Calu3 (cell line): Measurements from ENCODE around the gene MAN1C1. TPM values are rescaled to one million over a fixed set of nuclear protein-coding genes. Genes with fewer than 3 reads are reported as not detected.

Experiments used
- BruUV-seq: library from RNA; stranded (reverse); fragments of 400-500 nt; replicated peaks from 2 replicates; lab custom pipeline; 2021; lab: Mats Ljungman, UMichigan
- CTCF ChIA-PET: fragments of 300-600 bp; sonication (Branson Sonifier 250); formaldehyde crosslinking; loops from one replicate; lab custom pipeline; 2022; ENCODE audit warnings: antibody characterized with exemption; lab: Charles Lee
- DNase-seq: peaks from one replicate; pipeline ENCODE4 v3.0.0; 2022
- H3K27ac Mint-ChIP-seq: one replicate; pipeline ENCODE4 v1.8.0; 2022; ENCODE audit warnings: mixed read lengths; ENCODE audit not compliant: unreplicated experiment
- H3K27me3 Mint-ChIP-seq: one replicate; pipeline ENCODE4 v1.8.0; 2022; ENCODE audit warnings: mixed read lengths; ENCODE audit not compliant: unreplicated experiment
- H3K36me3 Mint-ChIP-seq: one replicate; pipeline ENCODE4 v1.8.0; 2022; ENCODE audit warnings: mild to moderate bottlenecking, moderate library complexity, mixed read lengths; ENCODE audit not compliant: insufficient read depth, unreplicated experiment
- H3K4me1 Mint-ChIP-seq: one replicate; pipeline ENCODE4 v1.8.0; 2022; ENCODE audit warnings: mild to moderate bottlenecking, low read depth, mixed read lengths; ENCODE audit not compliant: unreplicated experiment
- H3K4me3 Mint-ChIP-seq: one replicate; pipeline ENCODE4 v1.8.0; 2022; ENCODE audit warnings: mild to moderate bottlenecking, low read depth, moderate library complexity, mixed read lengths; ENCODE audit not compliant: unreplicated experiment
- H3K9me3 Mint-ChIP-seq: one replicate; pipeline ENCODE4 v1.8.0; 2022; ENCODE audit warnings: low read depth, mixed read lengths; ENCODE audit not compliant: unreplicated experiment
- intact Hi-C: fragments of 100-400 bp; cut with micrococcal nuclease; formaldehyde crosslinking; loops from one replicate; pipeline ENCODE4 v1.10.0; 2022; ENCODE audit not compliant: unreplicated experiment
- total RNA-seq: library from RNA; stranded (reverse); gene quantifications from 2 replicates; pipeline ENCODE4 v1.2.3, GENCODE V29; 2022
- TF ChIP-seq, protein P1 (sequence below): fragments of 200-600 bp; IDR thresholded peaks from one replicate; pipeline ENCODE4 v1.8.0; 2022; ENCODE audit warnings: antibody characterized with exemption; ENCODE audit not compliant: unreplicated experiment

MAN1C1 gene
- total RNA-seq, 1 experiment from 2014 or later = 0.14 TPM

DNA sequence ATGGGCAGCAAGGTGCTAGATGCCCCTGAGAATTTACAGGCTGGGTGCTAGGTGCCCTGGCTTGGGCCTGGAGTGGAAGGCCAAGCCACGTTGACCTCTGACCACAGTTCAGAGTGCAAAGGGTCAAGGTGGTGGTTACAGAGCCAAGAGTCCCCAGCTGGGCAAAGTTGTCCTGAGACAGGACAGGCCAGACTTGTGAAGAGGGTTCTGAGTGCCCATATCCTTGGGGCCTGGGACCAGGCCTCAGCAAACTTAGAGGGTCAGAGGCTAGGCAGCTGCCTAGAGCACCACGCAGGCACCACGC, 164.5 kb downstream of the MAN1C1 start:
- CTCF ChIA-PET = no interaction called here
- TF ChIP-seq, protein P1, sequence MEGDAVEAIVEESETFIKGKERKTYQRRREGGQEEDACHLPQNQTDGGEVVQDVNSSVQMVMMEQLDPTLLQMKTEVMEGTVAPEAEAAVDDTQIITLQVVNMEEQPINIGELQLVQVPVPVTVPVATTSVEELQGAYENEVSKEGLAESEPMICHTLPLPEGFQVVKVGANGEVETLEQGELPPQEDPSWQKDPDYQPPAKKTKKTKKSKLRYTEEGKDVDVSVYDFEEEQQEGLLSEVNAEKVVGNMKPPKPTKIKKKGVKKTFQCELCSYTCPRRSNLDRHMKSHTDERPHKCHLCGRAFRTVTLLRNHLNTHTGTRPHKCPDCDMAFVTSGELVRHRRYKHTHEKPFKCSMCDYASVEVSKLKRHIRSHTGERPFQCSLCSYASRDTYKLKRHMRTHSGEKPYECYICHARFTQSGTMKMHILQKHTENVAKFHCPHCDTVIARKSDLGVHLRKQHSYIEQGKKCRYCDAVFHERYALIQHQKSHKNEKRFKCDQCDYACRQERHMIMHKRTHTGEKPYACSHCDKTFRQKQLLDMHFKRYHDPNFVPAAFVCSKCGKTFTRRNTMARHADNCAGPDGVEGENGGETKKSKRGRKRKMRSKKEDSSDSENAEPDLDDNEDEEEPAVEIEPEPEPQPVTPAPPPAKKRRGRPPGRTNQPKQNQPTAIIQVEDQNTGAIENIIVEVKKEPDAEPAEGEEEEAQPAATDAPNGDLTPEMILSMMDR = no peak
- Mint-ChIP-seq H3K4me3 (no peak overlapping the region), H3K27ac (no peak overlapping the region), H3K36me3 (no peaks in the 10 kb centered on the region), H3K27me3 (peaks cover 13% of the 10 kb centered on the region), H3K9me3 (no peaks in the 10 kb centered on the region), H3K4me1 (no peaks in the 10 kb centered on the region)
- no TSS peak for BruUV-seq
- intact Hi-C loops = no loop called here
- DNase-seq = no peak

DNA sequence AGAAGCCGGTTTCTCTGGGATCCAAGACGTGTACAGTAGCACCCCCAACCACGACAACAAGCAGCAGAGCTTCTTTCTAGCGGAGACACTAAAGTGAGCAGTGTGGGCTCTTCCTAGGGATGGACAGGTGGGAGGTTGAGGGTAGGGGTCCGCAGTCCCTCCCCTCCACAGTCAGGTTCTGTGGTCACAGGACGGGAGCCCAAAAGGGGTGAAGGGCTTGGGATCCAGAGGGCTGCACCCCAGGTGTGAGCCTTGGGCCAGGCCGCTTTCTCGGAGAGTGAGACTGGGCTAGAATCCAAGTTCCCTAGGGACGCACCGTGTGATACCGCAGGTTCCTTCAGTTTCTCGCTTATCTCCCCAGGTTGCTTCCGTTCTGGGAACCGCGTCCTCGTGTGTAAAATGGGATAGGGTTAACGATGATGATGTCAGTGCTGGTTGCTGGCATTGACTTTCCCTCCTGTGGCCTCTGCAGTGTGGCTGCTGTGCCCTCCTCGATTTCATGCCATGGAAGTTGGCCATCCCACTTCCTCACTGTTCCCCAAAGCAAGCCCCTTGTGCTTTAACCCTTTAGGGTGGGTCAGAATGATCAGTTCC, 166.1 kb downstream of the MAN1C1 start:
- Mint-ChIP-seq H3K4me1 (no peaks in the 10 kb centered on the region), H3K36me3 (no peaks in the 10 kb centered on the region), H3K27ac (no peak overlapping the region), H3K9me3 (no peaks in the 10 kb centered on the region), H3K27me3 (peaks cover 13% of the 10 kb centered on the region), H3K4me3 (no peak overlapping the region)
- DNase-seq = no peak
- BruUV-seq = no TSS peak
- TF ChIP-seq, protein P1 = no peak
- intact Hi-C loops = no loop called here
- CTCF ChIA-PET = no interaction called here

DNA sequence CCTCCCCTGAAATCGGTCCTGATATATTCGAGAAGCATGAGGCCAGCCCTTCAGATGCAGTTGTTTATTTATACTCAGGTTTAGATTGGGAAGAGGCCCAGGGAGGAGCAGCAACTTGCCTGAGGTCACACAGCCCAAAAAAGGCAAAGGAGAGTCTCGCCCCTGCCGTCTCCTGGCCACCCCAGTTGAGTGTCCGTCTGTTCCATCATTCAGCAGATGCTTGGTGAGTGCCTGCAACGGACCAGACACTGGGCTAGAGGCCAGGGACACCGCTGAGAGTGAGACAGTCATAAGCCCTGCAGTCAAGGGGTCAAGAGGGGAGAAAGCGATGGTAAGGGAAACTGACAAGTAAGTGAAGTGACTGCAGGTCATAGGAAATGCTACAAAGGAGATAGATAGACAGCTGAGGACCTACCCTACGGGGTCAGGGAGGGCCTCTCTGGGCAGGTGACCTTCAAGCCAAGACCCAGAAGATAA, 168.0 kb downstream of the MAN1C1 start:
- Mint-ChIP-seq H3K36me3 (no peaks in the 10 kb centered on the region), H3K27ac (no peak overlapping the region), H3K4me1 (no peaks in the 10 kb centered on the region), H3K27me3 (peaks cover 15% of the 10 kb centered on the region), H3K9me3 (no peaks in the 10 kb centered on the region), H3K4me3 (no peak overlapping the region)
- TF ChIP-seq, protein P1 = no peak
- no peak for DNase-seq
- intact Hi-C loops = no loop called here
- CTCF ChIA-PET = no interaction called here
- no TSS peak for BruUV-seq

DNA sequence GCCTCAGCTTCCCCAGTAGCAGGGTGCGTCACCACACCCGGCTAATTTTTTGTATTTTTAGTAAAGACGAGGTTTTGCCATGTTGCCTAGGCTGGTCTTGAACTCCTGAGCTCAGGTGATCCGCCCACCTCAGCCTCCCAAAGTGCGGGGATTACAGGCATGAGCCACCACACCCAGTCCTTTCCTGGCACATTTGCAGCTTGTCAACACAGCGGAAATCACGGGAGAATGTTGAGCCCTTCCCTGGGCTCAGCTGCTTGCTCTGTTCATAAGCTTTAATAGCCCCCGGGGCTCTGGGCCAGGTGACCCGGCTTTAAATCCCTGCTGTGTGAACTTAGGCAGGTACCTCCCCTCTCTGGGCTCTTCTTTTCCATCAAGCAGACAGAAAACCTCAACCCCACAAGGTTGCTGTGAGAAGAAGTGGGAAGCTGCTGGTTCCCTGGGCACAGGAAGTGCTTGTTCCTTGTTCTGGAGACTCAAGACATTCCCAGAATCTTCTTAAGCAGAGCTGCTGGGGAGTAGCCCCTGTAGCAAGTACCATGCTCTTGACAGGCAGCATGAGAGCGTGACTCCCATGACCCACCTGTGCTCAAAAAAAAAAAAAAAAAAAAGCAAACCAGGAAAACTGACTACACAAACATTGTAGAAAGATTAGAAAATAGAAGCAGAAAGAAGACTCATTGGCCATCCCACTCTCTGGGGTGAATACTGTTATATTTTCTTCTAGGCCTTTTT, 168.9 kb downstream of the MAN1C1 start:
- no peak overlapping the region for H3K27ac Mint-ChIP-seq
- TF ChIP-seq, protein P1 = no peak
- intact Hi-C loops = no loop called here
- H3K4me1 Mint-ChIP-seq = no peaks in the 10 kb centered on the region
- no TSS peak for BruUV-seq
- H3K36me3 Mint-ChIP-seq = no peaks in the 10 kb centered on the region
- no peaks in the 10 kb centered on the region for H3K9me3 Mint-ChIP-seq
- CTCF ChIA-PET = interaction anchor here (0.7 kb wide), 1 partner anchor 172 kb away, joined by 3 read pairs; no protein-coding TSS in a partner anchor
- H3K4me3 Mint-ChIP-seq = no peak overlapping the region
- peaks cover 24% of the 10 kb centered on the region for H3K27me3 Mint-ChIP-seq
- no peak for DNase-seq
